ENCODE measurements around the gene STRA8.

DNA sequence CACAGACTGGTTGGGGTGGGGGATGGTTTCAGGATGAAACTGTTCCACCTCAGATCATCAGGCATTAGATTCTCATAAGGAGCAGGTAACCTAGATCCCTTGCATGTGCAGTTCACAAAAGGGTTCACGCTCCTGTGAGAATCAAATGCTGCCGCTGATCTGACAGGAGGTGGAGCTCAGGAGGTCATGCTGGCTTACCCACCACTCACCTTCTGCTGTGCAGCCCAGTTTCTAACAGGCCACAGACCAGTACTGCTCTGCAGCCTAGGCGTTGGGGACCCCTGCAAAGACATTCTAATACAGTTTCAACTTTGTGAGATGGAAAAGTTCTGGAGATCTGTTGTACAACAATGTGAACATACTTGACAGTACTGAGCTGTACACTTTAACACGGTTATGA is 39.9 kb downstream of the STRA8 start:
- no peak for TF ChIP-seq CTCF (IDR thresholded peaks at IDR 0.05; ENCODE audit: poor library complexity, severe bottlenecking)
- TF ChIP-seq EZH2 (IDR thresholded peaks at IDR 0.05; ENCODE audit: borderline replicate concordance, insufficient read depth, low read length, poor library complexity, severe bottlenecking), result no peak
- TF ChIP-seq POLR2AphosphoS5 (IDR thresholded peaks at IDR 0.05), result no peak
- no peak for TF ChIP-seq REST (IDR thresholded peaks at IDR 0.05; ENCODE audit: borderline replicate concordance)
- TF ChIP-seq TAF1 (IDR thresholded peaks at IDR 0.05; ENCODE audit: low read depth), result no peak

Data from neural cell (in vitro differentiated cells).